ENCODE results near the gene SUSD1.

SUSD1 gene

GRCh38 chr9:112006361-112007020 lies 168.6 kb downstream of the SUSD1 start:
- DNase-seq, result no peak

- no peak for DNase-seq
Observed at GRCh38 chr9:112005939-112006338, 169.2 kb downstream of the SUSD1 start.

GRCh38 chr9:112003538-112003937 lies 171.6 kb downstream of the SUSD1 start:
- no peak for DNase-seq

GRCh38 chr9:112002847-112003457 lies 172.1 kb downstream of the SUSD1 start:
- DNase-seq, result no peak

GRCh38 chr9:112002131-112002846 lies 172.8 kb downstream of the SUSD1 start:
- DNase-seq, result no peak

- DNase-seq, result no peak
Observed at GRCh38 chr9:112000743-112001142, 174.4 kb downstream of the SUSD1 start.

GRCh38 chr9:111999319-111999718 lies 175.8 kb downstream of the SUSD1 start:
- no peak for DNase-seq

- no peak for DNase-seq
Observed at GRCh38 chr9:111997831-111998230, 177.3 kb downstream of the SUSD1 start.

- DNase-seq, result no peak
Observed at GRCh38 chr9:111994831-111995458, 180.2 kb downstream of the SUSD1 start.

- DNase-seq, result no peak
Observed at GRCh38 chr9:111993319-111993718, 181.8 kb downstream of the SUSD1 start.

GRCh38 chr9:111992523-111992922 lies 182.6 kb downstream of the SUSD1 start:
- DNase-seq, result no peak

GRCh38 chr9:111991179-111991578 lies 183.9 kb downstream of the SUSD1 start:
- no peak for DNase-seq

Measured in stimulated activated CD4-positive, alpha-beta T cell treated with anti-CD3 and anti-CD28 coated beads, Interleukin-4, amount 100 ng/mL, for 1 hour (primary cell).